GM19351 (cell line): Measurements from ENCODE around the gene CEP131.

Experiments
- ATAC-seq: cut with Tn5 transposase; IDR thresholded peaks from one replicate; pipeline ENCODE4 v1.9.1; 2021; ENCODE audit warnings: mild to moderate bottlenecking, moderate library complexity; ENCODE audit not compliant: unreplicated experiment

The CEP131 gene

GRCh38 chr17:81170727-81171494 lies 51.9 kb downstream of the CEP131 start:
- ATAC-seq: no peak

- no peak for ATAC-seq
These were observed 52.9 kb downstream of the CEP131 start for GRCh38 chr17:81169870-81170309.

- ATAC-seq: no peak
These were observed 55.1 kb downstream of the CEP131 start for GRCh38 chr17:81167638-81168037.

- no peak for ATAC-seq
These were observed 55.6 kb downstream of the CEP131 start for GRCh38 chr17:81167194-81167524.

GRCh38 chr17:81166033-81166492 lies 56.7 kb downstream of the CEP131 start, which contains the start of gene AATK:
TSS of gene AATK (minus strand) at chr17:81166221. CDS start at chr17:81165992, 229 bp downstream.
- no peak for ATAC-seq

GRCh38 chr17:81165246-81166032 lies 57.3 kb downstream of the CEP131 start, which contains the start of gene PVALEF:
TSS of gene PVALEF (plus strand) at chr17:81165507. CDS start at chr17:81181227, 15,720 bp downstream.
- no peak for ATAC-seq

GRCh38 chr17:81164371-81165245 lies 58.2 kb downstream of the CEP131 start:
- no peak for ATAC-seq

- ATAC-seq: no peak
These were observed 58.9 kb downstream of the CEP131 start for GRCh38 chr17:81163703-81164370.

GRCh38 chr17:81163051-81163695 lies 59.6 kb downstream of the CEP131 start:
- no peak for ATAC-seq

GRCh38 chr17:81162491-81162890 lies 60.3 kb downstream of the CEP131 start:
- no peak for ATAC-seq

- ATAC-seq: no peak
These were observed 60.8 kb downstream of the CEP131 start for GRCh38 chr17:81161972-81162371.

- ATAC-seq: no peak
These were observed 61.2 kb downstream of the CEP131 start for GRCh38 chr17:81161536-81161935.

GRCh38 chr17:81160747-81161453 lies 61.9 kb downstream of the CEP131 start:
- ATAC-seq: no peak

- ATAC-seq: no peak
These were observed 62.5 kb downstream of the CEP131 start for GRCh38 chr17:81160306-81160705.

- ATAC-seq: no peak
These were observed 63.0 kb downstream of the CEP131 start for GRCh38 chr17:81159611-81160265.

- ATAC-seq: no peak
These were observed 63.8 kb downstream of the CEP131 start for GRCh38 chr17:81158688-81159590.

- no peak for ATAC-seq
These were observed 64.7 kb downstream of the CEP131 start for GRCh38 chr17:81157848-81158687.
